GM23248 (cell line): ENCODE results near the gene HIGD2A.

Source experiments
- EZH2 ChIP-seq: fragments of 200-600 bp; sonication (generic); IDR thresholded peaks from 2 replicates; pipeline ENCODE4 v1.6.1; 2018; ENCODE audit warnings: antibody characterized with exemption, mild to moderate bottlenecking; ENCODE audit not compliant: insufficient read depth, poor library complexity, severe bottlenecking
- EZH2phosphoT487 ChIP-seq: fragments of 200-600 bp; sonication (generic); IDR thresholded peaks from 2 replicates; pipeline ENCODE4 v1.6.1; 2018; ENCODE audit warnings: antibody characterized with exemption, moderate library complexity, mild to moderate bottlenecking, low read depth; ENCODE audit not compliant: insufficient read depth

DNA sequence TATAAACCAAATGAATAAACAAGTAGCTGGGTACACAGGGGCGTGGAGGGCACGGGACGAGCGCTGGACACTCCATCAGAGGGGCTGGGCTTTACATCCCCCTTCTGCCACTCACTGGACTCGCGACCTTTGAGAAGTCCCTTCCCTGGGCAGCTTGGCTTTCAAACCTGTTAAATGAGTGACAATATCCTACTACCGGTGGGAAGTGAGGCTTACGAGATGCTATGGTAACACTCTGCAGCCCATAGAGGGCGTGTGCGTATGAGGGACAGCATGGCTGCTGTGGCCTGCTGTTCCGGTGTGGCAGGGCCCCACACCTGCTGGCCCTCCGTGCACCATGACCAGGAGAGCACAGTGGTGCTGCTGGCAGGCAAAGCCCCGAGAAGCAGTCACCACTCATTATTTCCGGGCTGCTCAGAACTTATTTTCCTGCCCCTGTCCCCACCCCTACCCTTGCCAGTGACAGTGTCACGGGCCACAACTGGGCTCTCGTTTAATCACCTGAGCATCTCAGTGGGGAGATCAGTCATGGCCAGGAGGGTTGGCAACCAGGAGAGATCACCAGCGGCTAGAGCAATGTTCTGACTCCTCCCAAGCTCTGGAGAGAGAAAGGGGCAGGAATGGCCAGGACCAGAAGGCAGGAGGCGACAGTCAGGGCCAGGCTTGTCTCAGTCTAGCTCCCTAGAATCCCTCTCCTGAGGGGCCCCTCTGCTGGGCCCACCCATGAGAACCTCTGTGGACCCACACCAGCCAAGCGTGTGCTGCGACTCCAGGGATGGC is 17.3 kb downstream of the HIGD2A start:
- no peak for TF ChIP-seq EZH2
- no peak for TF ChIP-seq EZH2phosphoT487
